GM19324 (cell line): Measurements from ENCODE around the gene MARVELD2.
"Not testable (repeated sequence)": the region's sequence is repeated elsewhere in the genome, so short reads cannot be mapped to it uniquely, and the experiment has no call there.

Experiments
- ATAC-seq: cut with Tn5 transposase; IDR thresholded peaks from one replicate; pipeline ENCODE4 v1.9.1; 2021; ENCODE audit warnings: mild to moderate bottlenecking, moderate library complexity; ENCODE audit not compliant: unreplicated experiment, low FRiP score

The MARVELD2 gene, protein sequence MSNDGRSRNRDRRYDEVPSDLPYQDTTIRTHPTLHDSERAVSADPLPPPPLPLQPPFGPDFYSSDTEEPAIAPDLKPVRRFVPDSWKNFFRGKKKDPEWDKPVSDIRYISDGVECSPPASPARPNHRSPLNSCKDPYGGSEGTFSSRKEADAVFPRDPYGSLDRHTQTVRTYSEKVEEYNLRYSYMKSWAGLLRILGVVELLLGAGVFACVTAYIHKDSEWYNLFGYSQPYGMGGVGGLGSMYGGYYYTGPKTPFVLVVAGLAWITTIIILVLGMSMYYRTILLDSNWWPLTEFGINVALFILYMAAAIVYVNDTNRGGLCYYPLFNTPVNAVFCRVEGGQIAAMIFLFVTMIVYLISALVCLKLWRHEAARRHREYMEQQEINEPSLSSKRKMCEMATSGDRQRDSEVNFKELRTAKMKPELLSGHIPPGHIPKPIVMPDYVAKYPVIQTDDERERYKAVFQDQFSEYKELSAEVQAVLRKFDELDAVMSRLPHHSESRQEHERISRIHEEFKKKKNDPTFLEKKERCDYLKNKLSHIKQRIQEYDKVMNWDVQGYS

DNA sequence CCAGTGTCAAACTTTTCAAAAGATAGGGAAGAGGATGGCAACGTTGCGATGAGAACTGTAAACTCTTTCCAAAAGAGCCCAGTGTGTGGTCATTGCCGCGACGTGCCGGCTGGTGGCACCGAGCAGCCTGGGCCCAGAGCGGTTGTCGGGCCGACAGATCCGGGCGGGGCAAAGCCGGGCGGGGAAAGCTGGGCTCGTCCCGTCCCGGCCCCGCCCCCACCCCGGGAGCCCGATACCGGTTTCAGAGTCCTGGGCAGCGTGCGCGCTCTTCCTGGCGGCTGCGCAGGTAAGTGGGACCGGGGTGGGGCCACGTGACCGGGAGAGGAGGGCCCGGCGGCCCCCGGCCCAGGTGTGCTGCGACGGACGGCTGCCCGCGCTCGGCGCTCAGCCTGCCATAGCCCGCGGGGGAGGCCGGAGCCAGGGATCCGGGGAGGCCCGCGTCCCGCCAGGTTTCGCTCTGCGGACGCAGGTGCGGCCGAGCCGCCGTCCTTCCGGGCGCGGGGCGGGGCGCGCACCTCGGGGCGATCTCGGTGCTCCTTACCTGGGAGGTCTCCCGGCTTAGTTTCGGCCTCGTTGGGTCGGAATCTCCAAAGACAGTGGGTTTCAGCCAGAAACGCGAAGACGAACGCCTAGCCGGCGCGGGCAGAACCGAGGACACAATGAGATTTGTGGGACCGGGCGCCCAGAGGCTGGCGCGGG lies at the start of gene MARVELD2:
Gene MARVELD2 (plus strand): TSS at position 232 of the 699 bp plus-strand sequence. CDS start 4,270 bp downstream, outside the sequence.
- no peak for ATAC-seq

DNA sequence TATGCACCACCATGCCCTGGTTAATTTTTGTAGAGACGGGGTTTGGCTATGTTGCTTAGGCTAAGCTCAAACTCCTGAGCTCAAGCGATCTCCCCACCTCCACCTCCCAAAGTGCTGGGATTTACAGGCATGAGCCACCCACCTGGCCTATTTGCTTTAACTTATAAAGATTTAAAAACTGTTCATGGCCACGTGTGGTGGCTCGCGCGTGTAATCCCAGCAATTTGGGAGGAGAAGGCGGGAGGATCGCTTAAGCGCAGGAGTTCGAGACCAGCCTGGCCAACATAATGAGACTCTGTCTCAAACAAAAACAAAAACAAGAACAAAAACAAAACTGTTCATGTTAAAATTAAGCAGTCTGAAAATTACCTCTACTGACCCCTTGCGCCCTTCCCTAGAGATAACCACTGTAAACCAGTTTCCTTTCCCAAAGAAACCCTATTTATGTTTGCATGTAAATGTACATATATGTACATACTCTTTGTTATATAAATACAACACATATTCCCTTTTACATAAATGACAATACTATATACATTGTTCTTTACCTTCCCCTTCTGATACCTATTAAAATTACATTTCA lies 47.1 kb upstream of the MARVELD2 start:
- no peak for ATAC-seq

DNA sequence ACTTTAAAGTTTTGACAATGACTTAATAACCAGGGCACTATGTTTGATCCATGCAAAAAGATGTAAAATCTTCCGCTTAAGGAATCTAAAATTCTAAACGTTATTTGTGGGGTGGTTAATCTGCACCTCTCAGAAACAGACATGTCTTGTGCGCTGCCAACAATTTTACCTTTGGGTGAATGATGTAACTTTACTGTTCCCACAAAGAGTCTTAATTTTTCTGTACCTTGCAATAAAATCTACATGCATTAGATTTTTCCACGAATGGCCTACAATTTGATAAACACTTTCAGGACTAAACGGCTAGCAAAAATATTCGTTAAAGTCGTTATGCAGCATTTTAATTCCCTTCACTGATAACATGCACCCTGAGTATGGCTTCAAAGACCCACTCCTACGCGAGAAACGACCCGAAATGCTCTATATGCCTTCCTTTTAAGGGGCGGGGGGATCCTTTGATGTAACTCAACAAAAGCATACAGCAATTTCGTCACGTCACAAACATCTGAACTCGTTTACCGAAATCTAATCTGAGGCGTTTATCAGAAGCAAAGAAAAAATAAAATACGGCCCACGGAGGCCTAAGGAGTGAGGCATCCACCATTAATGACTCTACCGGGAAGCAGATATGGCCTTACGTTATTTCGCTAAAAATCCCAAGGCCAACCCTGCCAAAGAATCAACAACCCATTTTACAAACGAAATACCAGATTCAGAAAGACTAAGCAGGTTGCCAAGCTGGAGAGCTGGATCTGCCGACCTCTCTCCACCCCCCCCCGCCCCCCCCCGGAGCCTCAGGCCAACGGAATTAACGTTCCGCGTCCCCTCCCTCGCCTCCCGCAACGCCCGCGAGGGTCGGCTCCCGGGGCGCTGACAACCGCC lies 46.2 kb upstream of the MARVELD2 start:
- ATAC-seq, result no peak

DNA sequence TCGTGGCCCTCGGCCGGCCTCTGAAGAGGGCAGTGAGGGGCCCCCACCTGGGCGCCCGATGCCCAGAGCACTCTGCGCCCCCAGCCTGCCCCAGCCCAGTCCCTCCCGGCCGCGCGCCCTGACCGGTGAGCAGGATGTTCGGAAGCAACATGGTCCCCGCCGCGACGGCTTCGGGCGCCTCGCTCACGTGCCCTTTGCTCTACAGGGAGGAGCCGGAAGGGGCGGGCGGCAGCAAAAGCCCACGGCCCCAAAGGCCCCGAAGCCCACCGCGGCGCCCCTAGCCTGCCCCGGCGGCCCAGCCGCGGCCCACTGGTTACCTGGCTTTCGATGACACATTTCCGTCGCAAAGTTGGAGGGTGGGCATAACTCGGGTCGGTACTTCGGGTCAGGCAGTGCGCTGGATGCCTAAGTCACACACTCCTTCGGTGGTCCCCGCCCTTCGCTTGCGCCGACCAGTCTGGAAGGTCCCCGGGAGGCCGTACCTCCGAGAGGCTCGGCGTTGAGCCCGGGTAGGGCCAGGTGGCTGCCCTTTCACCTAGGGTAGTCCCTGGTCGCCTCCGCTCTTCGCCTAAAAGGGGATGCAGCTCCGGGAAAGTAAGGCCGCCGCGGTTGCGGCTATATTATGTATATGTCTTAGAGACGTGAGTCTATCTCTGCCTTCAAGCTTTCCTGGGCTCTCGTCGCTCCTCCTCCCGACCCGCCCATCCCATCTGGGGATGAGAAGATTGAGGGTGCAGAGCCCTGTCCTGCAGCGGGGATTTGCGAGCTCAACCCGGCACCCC lies 45.4 kb upstream of the MARVELD2 start, which contains the start of the genes AK6, RAD17 and TAF9:
Gene AK6 (minus strand): TSS at position 181 of the 782 bp plus-strand sequence. CDS start 30 bp downstream, at position 151.
Gene RAD17 (plus strand): TSS at position 479 of the 782 bp plus-strand sequence. CDS start 2,391 bp downstream, outside the sequence.
Gene TAF9 (minus strand): TSS at position 181 of the 782 bp plus-strand sequence. CDS start 3,783 bp downstream, outside the sequence.
- ATAC-seq, result peak; percentile 95

DNA sequence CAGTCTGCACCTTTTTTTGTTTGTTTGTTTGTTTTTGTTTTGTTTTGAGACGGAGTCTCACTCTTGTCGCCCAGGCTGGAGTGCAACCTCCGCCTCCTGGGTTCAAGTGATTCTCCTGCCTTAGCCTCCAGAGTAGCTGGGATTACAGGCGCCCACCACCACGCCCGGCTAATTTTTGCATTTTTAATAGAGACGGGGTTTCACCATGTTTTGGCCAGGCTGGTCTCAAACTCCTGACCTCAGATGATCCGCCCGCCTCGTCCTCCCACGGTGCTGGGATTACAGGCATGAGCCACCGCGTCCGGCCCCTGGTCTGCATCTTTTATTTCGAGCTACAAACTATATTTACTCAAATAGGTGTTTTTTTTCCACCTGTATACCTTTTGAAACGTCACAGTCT lies 44.6 kb upstream of the MARVELD2 start:
- not testable (repeated sequence) for ATAC-seq

DNA sequence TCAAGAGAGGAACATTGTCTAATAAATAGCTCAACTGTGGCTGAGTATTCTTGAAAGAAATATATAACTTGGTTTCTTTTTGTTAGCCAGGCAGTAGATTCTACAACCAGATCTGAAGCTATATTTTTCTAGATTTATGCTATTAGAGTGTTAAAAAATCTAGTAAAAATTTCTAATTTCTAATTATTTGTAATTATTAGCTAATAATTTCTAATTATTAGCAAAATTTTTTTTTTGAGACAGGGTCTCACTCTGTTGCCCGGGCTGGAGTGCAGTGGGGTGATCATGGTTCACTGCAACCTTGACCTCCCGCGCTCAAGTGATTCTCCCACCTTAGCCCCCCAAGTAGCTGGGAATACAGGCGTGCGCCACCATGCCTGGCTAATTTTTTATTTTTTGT lies 42.5 kb upstream of the MARVELD2 start:
- no peak for ATAC-seq

DNA sequence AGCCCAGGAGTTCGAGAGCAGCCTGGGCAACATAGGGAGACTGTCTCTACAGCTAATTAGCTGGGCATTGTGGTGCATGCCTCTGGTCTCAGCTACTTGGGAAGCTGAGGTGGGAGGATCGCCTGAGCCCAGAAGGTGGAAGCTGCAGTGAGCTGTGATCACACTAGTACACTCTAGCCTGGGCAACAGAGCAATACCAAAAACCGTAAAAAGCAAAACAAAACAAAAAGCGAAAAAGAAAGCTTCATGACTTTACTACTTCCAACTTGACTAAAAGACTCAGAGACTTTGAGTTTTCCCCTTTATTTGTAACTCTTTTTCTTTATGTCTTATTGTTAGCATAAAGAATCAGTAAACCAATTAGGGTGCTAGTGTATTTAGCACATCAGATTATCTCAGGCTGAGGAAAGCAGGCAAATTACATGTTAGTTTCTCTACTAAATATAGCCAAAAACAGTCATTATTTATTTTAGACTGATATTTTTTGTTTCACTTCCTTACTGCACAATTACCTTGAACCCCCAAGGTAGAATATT lies 39.9 kb upstream of the MARVELD2 start:
- ATAC-seq, result peak; percentile 69

DNA sequence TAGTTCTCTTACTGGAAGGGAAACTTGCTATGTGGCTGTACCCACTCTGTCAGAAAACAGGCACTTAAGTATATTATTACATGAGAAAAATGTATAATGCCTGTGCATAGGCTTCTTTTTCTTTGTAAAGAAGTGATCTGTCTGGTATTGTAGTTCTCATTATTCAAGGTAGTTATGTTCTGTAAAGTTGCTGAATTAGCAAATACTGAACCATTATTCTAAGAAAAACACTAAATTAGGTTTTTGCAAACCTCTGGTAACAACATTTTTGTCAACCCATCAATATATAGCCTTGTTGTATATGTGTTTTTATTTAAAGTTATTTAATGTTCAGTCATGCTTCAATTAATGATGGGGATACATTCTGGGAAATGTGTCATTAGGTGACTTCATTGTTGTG lies 36.5 kb upstream of the MARVELD2 start:
- ATAC-seq, result no peak

DNA sequence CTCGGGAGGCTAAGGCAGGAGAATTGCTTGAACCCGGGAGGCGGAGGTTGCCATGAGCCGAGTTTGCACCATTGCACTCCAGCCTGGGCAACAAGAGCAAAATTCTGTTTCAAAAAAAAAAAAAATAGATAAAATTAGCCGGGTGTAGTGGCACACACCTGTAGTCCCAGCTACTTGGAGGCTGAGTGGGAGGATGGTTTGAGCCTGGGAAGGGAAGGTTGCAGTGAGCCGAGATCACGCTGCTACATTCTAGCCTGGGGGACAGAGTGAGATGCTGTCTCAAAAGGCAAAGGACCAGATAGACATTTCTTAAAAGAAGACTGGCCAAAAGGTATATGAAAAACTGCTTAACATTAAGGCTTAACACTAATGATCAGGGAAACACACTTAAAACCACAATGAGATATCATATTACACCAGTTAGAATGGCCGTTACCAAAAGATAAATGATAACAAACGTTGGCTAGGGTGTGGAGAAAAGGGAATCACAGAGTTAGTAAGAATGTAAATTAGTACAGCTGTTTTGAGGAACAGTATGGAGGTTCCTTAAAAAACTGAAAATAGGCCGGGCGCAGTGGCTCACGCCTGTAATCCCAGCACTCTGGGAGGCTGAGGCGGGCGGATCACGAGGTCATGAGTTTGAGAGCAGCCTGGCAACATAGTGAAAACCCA lies 10.1 kb upstream of the MARVELD2 start:
- ATAC-seq, result no peak

DNA sequence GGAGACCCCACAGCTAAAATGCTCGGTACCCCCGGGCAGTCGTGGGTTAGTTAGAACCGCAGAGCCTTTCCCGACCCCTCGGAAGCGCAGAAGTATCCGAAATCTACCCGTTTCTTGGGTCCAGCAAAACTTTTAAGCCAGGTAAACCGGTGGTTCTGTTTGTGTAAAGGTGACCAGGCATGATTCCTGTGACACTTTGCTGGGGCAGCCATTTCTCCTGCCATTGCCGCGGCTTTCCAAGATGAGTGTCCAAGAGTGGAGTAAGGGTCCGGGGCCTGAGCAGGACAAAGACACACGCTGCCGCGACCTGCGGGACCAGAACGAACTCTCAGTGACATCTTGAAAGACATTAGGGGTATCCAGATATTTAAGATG lies 655 bp downstream of the MARVELD2 start:
- no peak for ATAC-seq

DNA sequence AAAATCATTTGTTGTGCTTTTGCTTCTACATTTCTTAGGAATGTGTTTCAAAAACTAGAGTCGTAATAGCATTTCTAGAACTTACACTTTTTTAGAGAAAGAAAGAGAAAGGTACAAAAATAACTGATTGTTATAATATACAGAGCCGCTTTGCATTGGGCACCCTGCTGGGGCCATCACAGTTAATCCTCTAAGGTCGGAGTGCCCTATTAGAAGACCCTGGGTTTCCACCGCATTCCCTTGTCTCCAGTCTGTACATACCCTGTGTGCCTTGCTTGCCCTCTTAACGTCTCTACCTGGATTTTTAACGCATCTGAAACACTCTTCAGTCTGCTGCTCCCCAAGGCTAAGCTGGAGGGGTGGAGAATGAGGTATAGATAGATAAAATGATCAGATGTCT lies 1.3 kb downstream of the MARVELD2 start:
- no peak for ATAC-seq

DNA sequence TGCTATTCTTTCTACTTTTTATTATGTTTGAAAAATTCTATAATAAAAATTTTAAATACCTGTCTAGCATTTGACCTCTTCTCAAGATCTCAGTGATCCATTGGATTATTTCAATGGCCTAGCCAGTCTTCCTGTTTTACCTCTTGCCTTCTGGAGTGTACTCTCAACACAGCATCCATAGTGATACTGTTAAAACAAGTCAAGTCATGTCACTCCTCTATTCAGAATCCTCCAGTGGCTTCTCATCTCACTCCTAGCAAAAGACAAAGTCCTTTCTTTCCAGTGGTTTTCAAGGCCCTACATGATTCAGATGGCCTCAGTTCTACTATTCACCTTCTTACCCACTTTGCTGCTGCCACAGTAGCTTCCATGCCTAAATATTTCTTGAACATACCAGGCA lies 1.8 kb downstream of the MARVELD2 start:
- no peak for ATAC-seq

DNA sequence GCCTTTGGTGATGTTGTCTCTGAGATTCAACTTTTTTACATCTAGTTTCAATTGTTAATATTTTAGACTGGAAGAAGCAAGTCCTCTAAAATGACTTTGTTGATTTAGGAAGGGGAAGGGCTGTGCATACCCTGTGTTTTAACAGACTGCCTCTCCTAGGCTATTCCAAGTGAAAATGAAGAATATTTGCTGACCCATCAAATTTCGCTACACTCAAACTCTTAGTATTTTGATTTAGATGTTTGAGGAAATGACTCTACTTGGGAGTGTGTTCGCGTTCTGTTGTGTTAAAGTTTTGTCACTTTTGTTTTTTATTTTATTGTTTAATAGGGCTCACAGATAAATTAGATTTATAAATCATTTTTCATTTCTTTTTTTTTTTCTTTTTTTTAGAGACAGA lies 3.6 kb downstream of the MARVELD2 start:
- ATAC-seq, result no peak

DNA sequence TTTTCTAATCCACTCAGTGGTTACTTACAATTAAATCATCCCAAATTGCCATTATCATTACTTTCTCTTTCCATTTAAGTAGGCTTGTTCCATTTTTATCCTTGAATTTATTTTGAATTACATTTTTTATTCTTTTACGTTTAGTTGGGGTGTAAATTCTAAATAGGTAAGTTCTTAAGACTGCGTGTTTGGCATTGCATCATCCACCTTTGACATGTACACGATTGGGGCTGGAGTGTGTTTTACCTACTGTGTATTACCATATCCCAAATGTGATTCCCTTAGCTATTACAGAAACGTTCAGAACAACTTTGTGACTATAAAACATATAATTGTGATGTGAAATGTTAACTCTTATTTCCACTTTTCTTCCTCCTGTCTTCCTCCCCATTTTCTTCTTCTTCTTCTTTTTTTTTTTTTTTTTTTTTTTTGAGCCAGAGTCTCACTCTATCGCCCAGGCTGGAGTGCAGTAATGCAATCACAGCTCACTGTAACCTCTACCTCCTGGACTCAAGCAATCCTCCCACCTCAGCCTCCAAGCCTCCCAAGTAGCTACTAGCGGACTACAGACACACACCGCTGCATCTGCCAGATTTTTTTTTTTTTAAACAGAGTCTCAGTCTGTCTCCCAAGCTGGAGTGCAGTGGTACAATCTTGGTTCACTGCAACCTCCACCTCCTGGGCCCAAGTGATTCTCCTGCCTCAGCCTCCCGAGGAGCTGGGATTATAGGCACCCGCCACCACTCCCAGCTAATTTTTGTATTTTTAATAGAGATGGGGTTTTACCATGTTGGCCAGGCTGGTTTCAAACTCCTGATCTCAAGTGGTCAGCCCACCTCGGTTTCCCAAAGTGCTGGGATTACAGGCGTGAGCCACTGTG lies 16.7 kb downstream of the MARVELD2 start:
- ATAC-seq, result no peak

DNA sequence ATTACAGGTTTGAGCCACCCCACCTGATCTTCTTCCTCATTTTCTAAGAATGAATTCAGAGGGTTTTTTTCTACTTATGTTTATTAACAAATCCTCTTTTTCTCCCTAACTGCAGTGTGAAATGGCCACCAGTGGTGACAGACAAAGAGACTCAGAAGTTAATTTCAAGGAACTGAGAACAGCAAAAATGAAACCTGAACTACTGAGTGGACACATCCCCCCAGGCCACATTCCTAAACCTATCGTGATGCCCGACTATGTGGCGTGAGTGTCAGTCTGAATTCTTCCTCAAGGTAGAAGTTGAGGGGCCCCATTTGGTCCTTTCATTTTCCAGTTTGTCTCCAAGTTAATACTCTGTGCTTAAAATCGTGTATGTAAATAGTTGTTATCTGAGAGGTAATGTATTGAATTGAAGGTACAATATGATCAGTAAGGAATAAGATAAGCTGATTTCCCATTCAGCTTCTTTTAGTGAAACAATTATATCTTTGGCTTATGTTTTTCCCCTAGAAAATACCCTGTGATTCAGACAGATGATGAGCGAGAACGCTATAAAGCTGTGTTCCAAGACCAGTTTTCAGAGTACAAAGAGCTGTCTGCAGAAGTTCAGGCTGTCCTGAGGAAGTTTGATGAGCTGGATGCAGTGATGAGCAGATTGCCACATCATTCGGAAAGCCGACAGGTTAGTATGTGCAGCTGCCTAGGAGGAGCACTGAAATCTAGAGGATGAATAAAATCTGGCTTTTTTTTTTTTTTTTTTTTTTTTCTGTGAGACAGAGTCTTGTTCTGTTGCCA lies 17.7 kb downstream of the MARVELD2 start:
- ATAC-seq, result no peak

DNA sequence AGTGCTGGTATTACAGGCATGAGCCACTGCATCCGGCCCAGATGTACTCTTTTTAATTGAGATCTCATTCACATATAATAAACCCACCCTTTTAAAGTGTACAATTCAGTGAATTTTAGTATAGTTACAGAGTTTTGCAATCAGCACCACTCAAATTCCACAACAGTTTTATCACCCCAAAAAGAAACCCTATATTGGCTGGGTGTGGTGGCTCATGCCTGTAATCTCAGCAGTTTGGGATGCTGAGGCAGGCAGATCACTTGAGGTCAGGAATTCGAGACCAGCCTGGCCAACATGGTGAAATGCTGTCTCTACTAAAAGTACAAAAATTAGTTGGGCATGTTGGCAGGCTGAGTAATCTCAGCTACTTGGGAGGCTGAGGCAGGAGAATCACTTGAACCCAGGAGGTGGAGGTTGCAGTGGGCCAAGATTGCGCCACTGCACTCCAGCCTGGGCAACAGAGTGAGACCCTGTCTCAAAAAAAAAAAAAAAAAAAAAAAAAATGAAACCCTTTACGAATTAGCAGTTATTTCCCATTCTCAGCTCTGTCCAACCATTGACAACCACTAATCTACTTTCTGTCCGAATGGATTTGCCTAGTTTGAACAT lies 20.5 kb downstream of the MARVELD2 start:
- ATAC-seq, result not testable (repeated sequence)
